NCI-H1436 (cell line): ENCODE measurements around the gene GGN.
"Not testable (repeated sequence)": the region's sequence is repeated elsewhere in the genome, so short reads cannot be mapped to it uniquely, and the experiment has no call there.

Experiments
- DNase-seq: peaks from one replicate; lab custom pipeline; 2025; lab: John Stamatoyannopoulos, UW

GGN gene, protein sequence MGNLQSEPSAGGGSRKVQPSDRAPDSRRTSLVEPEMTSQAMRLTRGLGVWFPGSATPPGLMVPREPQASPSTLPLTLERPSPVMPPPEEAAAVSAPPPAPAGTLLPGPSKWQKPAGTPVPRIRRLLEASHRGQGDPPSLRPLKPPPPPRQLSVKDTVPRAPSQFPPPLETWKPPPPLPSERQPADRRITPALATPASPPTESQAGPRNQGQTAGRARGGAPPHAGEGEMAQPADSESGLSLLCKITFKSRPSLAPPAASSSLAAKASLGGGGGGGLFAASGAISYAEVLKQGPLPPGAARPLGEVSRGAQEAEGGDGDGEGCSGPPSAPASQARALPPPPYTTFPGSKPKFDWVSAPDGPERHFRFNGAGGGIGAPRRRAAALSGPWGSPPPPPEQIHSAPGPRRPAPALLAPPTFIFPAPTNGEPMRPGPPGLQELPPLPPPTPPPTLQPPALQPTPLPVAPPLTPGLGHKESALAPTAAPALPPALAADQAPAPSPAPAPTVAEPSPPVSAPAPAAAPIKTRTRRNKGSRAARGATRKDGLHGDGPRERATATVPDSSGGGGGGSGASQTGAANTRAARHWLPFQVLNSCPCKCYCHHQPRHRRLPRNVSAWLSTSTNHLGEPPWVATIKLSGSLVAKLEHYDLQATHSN

DNA sequence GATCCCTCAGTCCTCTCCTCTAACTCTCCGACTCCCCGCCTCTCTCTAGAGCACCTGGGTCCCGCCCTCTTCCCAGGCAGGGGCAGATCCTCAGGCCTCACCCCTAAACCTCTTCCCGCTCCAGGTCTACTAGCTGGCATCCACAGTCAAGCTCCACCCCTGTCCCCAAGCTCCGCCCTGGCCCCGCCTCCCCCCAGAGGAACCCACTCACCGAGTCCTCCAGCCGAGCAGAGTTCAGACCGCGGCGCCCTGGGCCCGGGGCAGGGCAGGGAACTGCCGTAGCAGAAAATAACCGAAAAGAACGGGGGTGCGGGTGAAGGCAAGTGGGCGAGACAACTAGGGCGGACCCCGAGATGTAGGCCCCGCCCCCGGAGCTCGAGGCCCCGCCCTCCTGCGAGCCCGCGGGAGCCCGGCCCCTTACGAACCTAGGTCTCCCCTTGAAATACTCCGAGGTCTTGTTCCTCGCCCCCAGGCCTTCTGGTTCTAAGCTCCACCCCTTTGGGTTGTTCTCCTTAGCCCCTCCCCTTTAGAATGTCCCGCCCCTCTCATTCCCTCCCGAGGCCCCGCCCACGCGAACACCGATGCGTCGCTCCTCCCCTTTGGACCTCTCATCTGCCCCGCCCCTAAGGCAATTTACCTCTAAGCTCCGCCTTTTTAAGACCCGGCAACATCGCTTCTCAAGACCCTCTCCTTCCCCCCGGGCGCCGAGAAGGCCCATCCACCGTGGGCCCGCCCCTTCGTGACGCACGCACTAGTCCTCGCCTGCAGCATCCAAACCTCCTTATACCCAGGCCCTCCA is at the start of gene GGN:
Gene GGN (minus strand): TSS at position 485 of the 799 bp plus-strand sequence. CDS start 773 bp downstream, outside the sequence.
- DNase-seq, result peak; percentile 95

DNA sequence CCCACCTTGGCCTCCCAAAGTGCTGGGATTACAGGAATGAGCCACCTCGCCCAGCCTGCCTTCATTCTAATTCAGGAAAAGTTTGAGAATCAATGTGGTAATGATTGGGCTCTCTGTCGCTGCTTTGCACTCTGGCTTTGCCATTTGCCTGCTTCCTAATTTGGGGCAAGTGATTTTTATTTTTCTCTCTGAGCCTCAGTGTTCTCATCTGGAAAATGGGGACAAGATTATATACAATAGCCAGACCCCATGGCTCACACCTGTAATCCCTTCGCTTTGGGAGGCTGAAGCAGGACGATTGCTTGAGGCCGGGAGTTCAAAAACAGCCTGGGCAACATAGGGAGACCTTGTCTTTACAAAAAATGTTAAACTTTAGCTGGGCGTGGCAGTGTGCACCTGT is 49.5 kb upstream of the GGN start:
- no peak for DNase-seq

DNA sequence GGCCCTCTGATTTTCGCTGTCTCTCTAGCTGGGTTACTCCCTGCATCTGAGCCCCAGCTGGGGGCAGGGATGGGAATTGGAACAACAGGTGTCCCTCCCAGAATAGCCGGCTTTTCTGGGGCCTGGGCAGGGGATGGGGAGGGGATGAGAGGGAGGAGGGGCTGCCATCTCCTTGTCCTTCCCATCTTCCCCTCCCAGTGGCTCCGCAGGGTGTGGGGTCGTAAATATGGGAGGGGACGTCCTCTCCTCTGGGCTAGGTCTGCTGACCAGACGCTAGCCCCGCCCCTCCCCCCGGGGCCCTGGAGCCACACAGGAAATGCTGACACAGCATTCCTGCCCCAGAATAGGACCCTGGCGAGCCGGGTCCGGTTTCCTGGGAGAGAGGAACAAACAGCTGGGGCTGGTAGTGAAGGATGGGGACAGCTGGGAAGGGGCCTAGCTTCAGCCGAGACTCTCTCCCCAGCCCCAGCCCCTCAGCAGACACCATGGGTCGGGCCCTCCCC is 46.8 kb upstream of the GGN start:
- no peak for DNase-seq

DNA sequence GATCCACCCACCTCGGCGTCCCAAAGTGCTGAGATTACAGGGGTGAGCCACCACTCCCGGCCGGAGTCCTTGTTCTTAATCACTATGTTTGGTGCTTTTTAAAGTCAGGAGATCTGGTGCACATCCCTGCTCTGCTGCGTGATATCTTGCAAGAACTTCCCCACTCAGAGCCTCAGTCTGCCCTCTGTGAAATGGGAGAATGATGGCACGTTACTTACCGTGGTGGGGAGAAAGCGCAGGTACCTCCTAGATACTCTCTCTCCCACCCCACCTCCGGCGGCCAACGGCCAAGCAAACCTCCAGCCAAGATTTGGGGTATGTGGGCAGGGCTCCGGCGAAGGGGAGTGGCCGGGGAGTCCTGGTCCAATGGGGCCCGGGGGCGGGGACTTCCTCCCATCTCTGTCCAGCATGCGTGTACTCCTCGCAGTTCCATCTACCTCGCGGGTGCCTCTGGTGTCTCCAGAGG is 45.5 kb upstream of the GGN start, which contains the start of gene RYR1:
Gene RYR1 (plus strand): TSS at position 424 of the 466 bp plus-strand sequence. CDS start 139 bp downstream, outside the sequence.
- DNase-seq, result no peak

DNA sequence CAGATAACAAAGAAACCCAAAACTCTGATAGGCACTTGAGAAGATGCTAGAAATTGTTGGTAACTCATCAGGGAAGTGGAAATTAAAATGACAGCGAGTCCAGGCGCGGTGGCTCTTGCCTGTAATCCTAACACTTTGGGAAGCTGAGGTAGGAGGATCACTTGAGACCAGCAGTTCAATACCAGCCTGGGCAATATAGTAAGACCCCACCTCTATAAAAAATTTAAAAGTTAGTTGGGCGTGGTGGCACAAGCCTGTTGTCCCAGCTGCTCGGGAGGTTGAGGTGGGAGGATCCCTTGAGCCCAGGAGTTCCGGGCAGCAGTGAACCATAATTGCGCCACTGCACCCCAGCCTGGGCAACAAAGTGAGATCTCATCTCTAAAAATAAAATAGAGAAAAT is 43.1 kb upstream of the GGN start:
- no peak for DNase-seq

DNA sequence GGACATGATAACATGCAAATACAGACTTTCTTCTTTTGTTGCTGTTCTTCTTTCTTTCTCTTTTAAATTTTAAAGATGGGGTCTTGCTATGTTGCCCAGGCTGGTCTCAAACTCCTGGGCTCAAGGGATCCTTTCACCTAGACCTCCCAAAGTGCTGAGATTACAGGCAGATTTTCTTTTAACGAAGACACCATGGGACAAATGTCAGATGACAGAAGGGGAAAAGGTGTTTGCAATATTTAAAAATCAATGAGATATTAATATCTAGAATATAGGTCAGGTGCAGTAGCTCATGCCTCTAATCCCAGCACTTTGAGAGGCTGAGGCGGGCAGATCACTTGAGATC is 42.0 kb upstream of the GGN start:
- DNase-seq, result no peak

DNA sequence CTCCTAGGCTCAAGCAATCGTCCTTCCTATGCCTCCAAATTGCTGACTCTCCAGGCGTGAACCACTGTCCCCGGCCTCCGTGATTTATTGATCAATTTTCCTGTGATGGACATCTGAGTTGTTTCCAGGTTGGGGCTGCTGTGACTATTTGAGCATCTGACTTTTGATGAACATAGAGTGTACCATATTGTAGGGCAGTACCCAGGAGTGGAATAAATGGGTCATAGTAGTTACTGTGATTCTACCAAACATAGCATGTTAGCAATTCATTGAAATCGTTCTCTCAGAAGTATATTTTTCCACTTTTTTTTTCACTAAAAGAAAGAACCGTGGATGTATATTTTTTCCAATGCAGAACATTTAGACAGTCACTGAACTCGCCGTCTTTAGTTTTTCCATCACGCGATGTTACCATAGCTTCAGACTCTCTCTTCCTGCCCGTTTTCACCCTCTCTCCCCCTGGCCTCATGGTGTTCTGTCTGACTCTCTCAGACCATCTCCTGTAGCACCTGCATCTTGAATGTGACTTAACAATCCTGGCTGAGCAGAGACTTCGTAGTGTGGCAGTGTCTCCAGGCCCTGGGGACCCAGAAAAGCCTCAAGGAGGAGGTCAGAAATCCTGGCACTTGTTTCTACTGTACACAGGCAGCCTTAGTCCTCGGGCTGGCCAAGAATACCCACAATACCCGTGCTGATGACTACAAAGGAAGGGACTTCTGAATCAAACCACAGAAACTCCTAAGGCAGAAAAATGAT is 41.4 kb upstream of the GGN start:
- no peak for DNase-seq

DNA sequence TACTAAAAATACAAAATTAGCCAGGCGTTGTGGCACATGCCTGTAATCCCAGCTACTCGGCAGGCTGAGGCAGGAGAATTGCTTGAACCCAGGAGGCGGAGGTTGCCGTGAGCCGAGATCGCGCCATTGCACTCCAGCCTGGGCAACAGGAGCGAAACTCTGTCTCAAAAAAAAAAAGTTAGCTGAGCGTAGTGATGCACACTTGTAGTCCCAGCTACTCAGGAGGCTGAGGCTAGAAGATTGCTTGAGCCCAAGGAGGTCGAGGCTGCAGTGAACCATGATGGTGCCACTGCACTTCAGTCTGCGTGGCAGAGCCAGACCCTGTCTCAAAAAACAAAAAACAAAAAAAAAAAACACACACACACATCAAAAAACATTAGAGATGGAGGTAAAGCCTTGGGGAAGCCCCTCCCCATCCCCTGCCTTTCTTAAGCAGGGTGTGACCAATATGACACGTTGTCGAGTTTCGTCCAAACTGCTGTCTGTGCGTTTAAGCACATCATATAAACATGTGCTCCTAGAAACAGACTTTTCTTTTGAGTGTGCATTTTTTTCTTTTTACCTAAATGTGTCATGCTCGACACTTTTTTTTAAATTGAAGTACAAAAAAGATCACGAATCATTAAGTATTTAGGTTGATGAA is 39.3 kb upstream of the GGN start:
- not testable (repeated sequence) for DNase-seq

DNA sequence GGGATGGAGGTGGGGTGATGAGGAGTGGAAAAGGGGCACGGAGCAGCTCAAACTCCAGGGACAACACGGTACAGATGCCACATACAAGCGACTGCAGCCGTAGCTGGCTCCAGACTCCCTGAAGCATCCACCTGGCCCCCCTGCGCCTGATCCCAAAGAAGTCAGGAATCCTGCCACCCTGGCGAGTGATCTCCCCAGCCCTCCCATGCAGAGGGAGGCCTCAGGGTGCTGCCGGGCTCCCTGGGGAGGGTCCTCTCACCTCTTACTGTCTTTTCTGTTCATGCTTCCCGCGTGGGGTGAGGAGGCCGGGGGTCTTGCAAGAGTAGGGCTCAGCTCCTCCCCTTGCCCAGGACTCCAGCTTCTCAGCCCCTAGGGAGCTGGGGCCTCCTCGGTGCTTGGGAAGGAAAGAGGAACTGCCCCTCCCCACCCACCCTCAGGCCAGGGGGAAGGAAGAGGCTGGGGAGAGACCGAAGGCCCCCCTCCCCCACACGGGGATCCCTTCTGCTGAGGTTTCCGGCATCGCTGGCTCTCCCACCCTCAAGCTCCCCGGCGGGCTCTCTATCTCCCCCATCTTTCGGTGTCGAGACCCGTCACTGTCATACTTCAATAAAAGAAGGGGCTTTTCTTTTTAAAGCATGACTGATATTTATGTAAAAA is 38.1 kb upstream of the GGN start, which contains the start of gene RASGRP4:
Gene RASGRP4 (minus strand): TSS at position 410 of the 657 bp plus-strand sequence. CDS start 128 bp downstream, at position 282.
- no peak for DNase-seq

DNA sequence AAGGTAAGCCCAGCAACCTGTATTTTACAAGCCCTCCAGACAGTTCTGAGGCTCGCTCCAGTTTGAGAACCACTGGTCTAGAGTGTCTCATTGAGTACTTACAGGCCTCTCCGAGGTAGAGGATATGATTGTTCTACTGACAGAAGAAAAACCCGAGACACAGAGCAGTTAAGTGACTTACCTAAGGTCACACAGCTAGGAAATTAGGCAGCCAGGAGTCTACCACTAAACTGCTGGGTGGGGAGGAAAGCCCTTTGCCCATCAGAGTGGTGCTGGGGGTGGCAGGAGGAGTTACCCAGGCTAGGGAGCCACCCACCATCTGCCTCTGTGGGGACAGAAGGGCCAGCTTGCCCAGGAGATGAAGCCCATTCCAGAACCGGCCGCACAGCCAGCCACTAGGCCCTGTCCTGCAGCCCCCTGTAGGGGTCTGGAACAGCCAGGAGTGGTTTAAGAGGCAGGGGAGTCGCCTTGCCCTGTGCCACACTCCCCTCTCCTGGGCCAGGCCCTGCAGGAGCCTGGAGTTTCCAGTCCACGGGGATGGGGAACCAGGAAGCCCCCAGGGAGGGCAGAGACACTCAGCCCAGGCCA is 37.5 kb upstream of the GGN start:
- DNase-seq, result no peak

DNA sequence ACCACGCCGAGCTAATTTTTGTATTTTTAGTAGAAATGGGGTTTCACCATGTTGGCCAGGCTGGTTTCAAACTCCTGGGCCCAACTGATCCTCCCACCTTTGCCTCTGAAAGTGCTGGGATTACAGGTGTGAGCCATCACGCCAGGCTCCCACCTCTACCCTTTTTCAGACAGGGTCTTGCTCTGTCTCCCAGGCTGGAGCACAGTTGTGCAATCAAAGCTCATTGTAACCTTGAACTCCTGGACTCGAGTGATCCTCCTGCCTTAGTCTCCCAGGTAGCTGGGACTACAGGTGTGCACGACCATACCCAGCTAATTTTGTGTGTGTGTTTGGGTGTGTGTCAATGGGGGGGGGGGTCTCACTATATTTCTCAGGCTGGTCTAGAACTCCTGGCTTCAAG is 36.4 kb upstream of the GGN start:
- no peak for DNase-seq

DNA sequence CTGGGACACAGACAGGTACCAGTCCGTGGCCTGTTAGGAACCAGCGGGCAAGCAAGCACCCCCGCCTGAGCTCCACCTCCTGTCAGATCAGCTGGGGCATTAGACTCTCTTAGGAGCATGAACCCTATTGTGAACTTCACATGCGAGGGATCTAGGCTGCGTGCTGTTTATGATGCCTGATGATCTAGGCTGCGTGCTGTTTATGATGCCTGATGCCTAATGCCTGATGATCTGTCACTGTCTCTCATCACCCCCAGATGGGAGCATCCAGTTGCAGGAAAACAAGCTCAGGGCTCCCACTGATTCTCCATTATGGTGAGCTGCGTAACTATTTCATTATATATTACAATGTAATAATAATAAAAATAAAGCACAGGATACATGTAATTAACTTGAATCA is 34.6 kb upstream of the GGN start:
- DNase-seq, result no peak

DNA sequence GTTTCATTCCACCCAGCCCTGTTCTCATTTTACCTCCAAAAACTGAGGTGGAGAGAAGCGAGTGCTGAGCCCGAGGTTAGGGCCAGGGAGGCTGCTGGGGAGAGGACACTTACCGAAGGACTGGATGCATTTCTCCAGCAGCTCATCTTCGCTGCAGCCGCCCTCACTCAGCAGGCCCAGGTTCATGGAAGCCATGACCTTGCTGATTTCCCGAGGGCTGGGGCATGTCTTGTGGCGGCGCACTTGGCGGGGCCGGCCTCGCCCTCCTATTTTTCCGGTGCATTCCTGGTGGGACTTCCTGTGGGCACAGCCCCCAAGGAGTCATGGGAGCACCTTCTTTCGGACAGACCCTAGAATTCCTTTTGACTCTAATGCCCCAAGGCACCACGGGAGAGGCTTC is 34.0 kb upstream of the GGN start:
- DNase-seq, result no peak

DNA sequence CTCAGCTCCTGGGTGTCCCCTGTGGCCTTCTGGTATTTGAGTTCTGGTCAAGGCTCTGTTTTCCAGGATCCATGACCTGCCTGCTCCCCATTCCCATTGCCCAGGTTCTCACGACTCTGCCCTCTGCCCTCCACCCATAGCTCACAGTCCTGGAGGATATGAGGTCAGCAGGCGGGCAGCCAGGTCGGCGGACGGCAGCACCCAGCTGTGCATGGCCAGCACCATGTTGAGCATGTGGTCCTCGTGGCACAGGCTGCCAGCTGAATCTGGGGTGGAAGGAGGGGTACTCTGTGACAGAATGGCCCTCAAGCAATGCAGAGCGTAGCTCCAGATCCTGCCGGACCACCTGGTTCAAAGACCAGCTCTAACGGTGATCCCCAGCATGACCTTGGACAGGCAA is 33.1 kb upstream of the GGN start:
- no peak for DNase-seq

DNA sequence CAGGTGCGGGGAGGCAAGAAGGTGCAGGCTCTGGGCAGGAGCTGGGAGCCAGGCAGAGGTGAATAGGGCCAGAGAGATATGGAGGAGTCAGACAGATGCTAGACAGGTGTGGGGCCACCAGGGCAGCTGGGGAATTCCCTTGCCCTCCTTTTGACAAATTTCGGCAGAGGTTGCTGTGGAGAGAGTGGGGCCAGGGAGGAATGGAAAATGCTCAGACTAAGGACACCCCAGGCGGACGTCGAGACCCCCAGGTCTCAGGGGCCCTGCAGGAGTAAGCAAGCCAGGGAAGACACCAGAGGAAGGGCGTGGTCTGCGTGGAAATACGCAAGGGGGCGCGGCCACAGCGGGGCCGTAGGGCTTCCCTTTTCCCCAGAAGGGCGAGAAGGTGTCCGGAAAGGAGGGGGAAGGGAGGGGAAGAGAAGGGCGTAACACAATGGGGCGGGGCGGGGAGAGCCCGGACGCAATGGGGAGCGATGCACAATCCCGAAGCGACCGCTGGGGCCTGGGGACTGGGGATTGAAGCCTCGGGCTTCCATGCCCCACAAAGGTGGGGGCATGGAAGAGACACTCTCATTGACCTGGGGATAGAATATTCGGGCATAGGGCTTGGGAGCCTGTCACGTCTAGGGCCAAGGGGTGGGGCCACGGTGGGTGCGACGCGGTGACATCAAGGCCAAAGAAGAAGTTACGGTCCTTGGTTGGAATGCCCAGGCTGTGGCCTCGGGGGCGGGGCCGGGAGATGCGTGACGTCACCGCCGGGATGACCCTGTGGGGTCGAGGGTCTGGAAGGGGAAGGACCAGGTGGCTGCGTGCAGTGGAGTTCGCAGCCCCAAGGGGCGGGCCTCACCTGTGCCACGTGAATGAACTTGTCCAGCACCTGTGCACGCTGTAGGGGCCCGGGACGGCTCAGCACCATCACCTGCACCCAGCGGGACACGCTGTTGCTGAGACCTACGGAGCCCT is 30.0 kb upstream of the GGN start:
- no peak for DNase-seq

DNA sequence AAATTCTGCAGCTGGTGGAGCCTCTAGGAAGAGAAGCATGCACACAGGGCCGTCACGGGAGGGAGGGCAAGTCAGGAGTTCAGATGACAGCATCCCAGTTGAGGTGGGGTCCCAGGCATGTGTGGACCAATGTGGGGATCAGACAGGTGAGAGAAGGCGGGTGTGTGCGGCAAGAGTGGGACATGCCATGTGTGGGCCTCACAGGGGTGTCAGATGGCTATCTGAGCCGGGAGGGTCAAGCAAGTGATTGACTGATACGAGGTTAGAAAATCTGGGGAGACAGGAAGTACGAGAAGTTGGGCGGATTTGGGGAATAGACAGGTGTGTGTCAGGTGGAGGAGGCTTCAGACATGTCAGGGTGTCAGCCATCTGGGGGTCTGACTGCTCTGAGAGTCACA is 29.3 kb upstream of the GGN start:
- DNase-seq, result no peak

DNA sequence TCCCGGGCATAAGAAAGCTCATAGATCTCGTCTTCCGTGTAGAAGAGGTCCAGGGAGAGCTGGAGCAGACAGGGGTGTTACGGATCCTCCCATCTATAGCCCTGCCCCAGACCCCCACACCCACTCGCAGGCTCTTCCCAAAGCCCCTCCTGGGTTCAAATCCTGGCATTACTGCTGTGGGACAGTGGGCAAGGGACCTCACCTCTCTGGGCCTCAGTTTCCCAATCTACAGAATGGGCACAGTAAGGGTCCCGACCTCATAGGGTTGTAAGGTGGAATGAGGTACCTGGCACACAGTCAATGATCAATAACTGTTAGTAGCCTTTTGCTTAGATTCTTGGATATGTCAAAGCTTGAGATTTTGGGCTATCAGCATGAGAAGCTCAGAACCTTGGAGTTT is 25.6 kb upstream of the GGN start:
- no peak for DNase-seq

DNA sequence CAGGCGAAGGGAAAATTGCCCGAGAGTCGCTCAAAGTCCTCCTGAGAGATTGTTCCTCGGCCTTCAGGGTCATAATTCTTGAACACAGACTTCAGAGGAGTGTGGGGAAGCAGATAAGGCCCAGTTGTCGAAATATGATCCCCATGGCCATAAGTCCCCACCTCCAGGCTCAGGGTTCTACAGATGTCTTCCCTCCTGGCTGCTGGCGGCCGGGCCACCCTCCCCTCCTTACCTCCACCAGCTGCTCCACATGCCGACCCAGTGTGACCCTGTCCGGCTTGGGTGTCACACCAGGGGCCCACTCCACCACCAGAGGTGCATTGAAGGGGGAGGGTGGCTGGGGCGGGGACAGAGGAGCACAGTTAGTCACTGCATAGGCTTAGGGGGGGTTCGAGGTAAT is 25.1 kb upstream of the GGN start:
- DNase-seq, result no peak

DNA sequence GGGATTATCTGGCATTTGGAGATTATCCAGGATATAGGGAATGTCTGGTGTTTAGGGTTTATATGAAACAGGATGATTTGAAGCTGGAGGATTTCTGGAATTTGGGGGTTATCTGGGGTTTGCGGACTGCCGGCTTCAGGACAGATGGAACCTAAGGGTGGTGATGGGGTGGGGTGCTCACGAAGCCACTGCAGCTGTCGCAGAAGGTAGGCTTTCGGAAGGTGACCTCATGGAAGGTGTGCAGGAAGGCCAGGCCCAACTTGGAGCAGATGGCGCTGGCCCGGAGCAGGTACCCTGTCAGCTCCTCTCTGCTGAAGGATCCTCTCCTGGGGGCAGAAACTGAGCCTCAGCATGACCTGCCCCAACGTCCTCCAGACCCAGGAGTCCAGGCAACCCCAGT is 24.7 kb upstream of the GGN start:
- DNase-seq, result no peak
